NCI-H345 treated with DMSO at 0.1 percent for 48 hours (cell line): ENCODE results near the gene GRHL3.

Experiments used
- DNase-seq: peaks from one replicate; lab custom pipeline; 2025; ENCODE audit not compliant: unreplicated experiment; lab: John Stamatoyannopoulos, UW

Gene GRHL3

GRCh38 chr1:24366707-24367106 is 47.5 kb downstream of the GRHL3 start:
- DNase-seq, result no peak

- DNase-seq, result no peak
These were observed 50.0 kb downstream of the GRHL3 start for GRCh38 chr1:24369199-24369598.

- no peak for DNase-seq
These were observed 50.6 kb downstream of the GRHL3 start for GRCh38 chr1:24369801-24370200.

- no peak for DNase-seq
These were observed 53.9 kb downstream of the GRHL3 start for GRCh38 chr1:24373044-24373443.

GRCh38 chr1:24373710-24374109 is 54.6 kb downstream of the GRHL3 start:
- DNase-seq, result no peak

- no peak for DNase-seq
These were observed 56.0 kb downstream of the GRHL3 start for GRCh38 chr1:24374891-24375786.

GRCh38 chr1:24379733-24380315 is 60.7 kb downstream of the GRHL3 start:
- DNase-seq, result no peak

GRCh38 chr1:24380508-24380907 is 61.4 kb downstream of the GRHL3 start:
- no peak for DNase-seq

GRCh38 chr1:24381256-24381655 is 62.1 kb downstream of the GRHL3 start:
- DNase-seq, result no peak

- DNase-seq, result no peak
These were observed 63.0 kb downstream of the GRHL3 start for GRCh38 chr1:24382165-24382577.

- no peak for DNase-seq
These were observed 64.3 kb downstream of the GRHL3 start for GRCh38 chr1:24383381-24383940.

GRCh38 chr1:24384251-24385090 is 65.3 kb downstream of the GRHL3 start:
- DNase-seq, result no peak

- no peak for DNase-seq
These were observed 66.2 kb downstream of the GRHL3 start for GRCh38 chr1:24385160-24385940.

- no peak for DNase-seq
These were observed 67.1 kb downstream of the GRHL3 start for GRCh38 chr1:24386241-24386640.

- DNase-seq, result no peak
These were observed 67.8 kb downstream of the GRHL3 start for GRCh38 chr1:24386931-24387330.

- DNase-seq, result no peak
These were observed 68.5 kb downstream of the GRHL3 start for GRCh38 chr1:24387636-24388175.

- no peak for DNase-seq
These were observed 69.3 kb downstream of the GRHL3 start for GRCh38 chr1:24388331-24388885.

GRCh38 chr1:24389231-24389678 is 70.1 kb downstream of the GRHL3 start:
- DNase-seq, result no peak

GRCh38 chr1:24390924-24391782 is 72.0 kb downstream of the GRHL3 start:
- peak; percentile 24 for DNase-seq
